Mesothelial cell of epicardium (in vitro differentiated cells): ENCODE measurements around the gene OPTC. TPM values are rescaled to one million over a fixed set of nuclear protein-coding genes. Genes with fewer than 3 reads are reported as not detected.

Experiments
- DNase-seq, 2 experiments: peaks; one replicate each; pipeline ENCODE4 v3.0.0; 2021; ENCODE audit warnings: low spot score in 2 of 2; ENCODE audit not compliant: unreplicated experiment in 2 of 2
- H3K27ac Mint-ChIP-seq: 2 replicates; pipeline ENCODE4 v1.8.0; 2021; ENCODE audit warnings: mixed read lengths
- H3K27me3 Mint-ChIP-seq: 2 replicates; pipeline ENCODE4 v1.8.0; 2021; ENCODE audit warnings: low read depth, mixed read lengths
- H3K36me3 Mint-ChIP-seq: 2 replicates; pipeline ENCODE4 v1.8.0; 2021; ENCODE audit warnings: mixed read lengths
- H3K4me1 Mint-ChIP-seq: 2 replicates; pipeline ENCODE4 v1.8.0; 2021; ENCODE audit warnings: mixed read lengths
- H3K4me3 Mint-ChIP-seq: 2 replicates; pipeline ENCODE4 v1.8.0; 2021; ENCODE audit warnings: mild to moderate bottlenecking, moderate library complexity, mixed read lengths
- H3K9me3 Mint-ChIP-seq: 2 replicates; pipeline ENCODE4 v1.8.0; 2021; ENCODE audit warnings: mixed read lengths
- total RNA-seq: library from RNA; stranded (reverse); gene quantifications from 3 replicates; pipeline ENCODE4 v1.2.1, GENCODE V29; 2021
- TF ChIP-seq, protein P1 (sequence below): fragments of 200-600 bp; sonication (generic); IDR thresholded peaks from one replicate; pipeline ENCODE4 v1.5.0; 2021; ENCODE audit warnings: antibody characterized with exemption; ENCODE audit not compliant: unreplicated experiment

OPTC gene
- total RNA-seq, 1 donor from 2014 or later: not detected

DNA sequence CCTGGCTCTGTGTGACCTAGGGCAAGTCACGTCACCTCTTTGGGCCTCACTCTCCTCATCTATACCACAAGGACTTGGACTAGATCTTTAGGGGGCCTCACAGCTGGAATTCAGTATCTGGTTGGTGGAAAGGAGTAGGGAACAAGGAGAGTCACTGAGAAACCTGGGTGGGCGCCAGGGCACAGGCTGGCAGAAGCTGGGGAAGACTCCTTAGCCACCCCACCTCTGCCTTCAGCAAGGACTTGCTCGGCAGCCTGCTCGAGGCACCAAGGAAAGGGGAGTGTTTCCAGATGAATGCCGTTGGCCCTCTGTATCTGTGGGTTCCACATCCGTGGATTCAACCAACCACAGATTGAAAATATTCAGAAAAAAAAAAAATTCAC, 1.2 kb upstream of the OPTC start:
- H3K27me3 Mint-ChIP-seq: no peaks in the 10 kb centered on the region
- peaks cover 15% of the 10 kb centered on the region for H3K4me1 Mint-ChIP-seq
- no peaks in the 10 kb centered on the region for H3K9me3 Mint-ChIP-seq
- H3K36me3 Mint-ChIP-seq: no peaks in the 10 kb centered on the region
- no peak overlapping the region for H3K4me3 Mint-ChIP-seq
- no peak for DNase-seq
- no peak overlapping the region for H3K27ac Mint-ChIP-seq
- TF ChIP-seq, protein P1, sequence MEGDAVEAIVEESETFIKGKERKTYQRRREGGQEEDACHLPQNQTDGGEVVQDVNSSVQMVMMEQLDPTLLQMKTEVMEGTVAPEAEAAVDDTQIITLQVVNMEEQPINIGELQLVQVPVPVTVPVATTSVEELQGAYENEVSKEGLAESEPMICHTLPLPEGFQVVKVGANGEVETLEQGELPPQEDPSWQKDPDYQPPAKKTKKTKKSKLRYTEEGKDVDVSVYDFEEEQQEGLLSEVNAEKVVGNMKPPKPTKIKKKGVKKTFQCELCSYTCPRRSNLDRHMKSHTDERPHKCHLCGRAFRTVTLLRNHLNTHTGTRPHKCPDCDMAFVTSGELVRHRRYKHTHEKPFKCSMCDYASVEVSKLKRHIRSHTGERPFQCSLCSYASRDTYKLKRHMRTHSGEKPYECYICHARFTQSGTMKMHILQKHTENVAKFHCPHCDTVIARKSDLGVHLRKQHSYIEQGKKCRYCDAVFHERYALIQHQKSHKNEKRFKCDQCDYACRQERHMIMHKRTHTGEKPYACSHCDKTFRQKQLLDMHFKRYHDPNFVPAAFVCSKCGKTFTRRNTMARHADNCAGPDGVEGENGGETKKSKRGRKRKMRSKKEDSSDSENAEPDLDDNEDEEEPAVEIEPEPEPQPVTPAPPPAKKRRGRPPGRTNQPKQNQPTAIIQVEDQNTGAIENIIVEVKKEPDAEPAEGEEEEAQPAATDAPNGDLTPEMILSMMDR: no peak

DNA sequence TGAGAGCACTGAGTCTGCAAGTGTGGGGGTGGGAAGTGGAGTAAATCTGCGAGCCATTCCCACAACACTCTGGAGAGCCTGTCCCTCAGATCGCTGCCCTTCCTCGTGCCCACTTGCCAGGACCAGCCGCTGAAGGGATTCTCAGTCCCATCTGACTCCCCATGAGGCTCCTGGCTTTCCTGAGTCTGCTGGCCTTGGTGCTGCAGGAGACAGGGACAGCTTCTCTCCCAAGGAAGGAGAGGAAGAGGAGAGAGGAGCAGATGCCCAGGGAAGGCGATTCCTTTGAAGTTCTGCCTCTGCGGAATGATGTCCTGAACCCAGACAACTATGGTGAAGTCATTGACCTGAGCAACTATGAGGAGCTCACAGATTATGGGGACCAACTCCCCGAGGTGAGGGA, 1.9 kb downstream of the OPTC start:
- no peak overlapping the region for H3K27ac Mint-ChIP-seq
- H3K36me3 Mint-ChIP-seq: no peaks in the 10 kb centered on the region
- no peaks in the 10 kb centered on the region for H3K9me3 Mint-ChIP-seq
- H3K4me3 Mint-ChIP-seq: no peak overlapping the region
- DNase-seq: no peak
- TF ChIP-seq, protein P1: no peak
- peaks cover 12% of the 10 kb centered on the region for H3K4me1 Mint-ChIP-seq
- no peaks in the 10 kb centered on the region for H3K27me3 Mint-ChIP-seq

DNA sequence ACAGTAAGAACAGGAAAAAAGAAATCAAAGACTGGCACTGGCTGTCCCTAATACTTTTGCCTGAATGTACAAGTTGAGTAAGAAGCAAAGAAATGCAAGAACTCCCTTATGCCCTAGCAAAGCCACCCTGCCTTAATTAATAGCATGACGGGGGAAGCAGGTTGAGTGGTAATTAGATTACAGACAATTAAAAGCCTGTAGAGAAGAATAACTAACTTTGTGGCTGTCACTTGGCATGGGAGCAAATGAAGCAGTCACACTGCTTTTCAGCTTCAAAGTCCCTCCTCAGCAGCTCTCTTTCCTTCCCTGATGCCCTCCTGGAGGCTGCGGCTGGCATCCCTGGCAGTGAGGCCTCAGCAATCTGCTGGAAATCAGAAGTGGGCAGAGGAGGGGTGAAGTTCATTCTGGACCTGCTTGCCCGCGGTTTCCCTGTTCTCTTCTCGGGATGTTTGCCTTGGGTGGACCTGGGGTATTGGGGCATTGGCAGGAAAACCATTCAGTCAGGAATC, 3.4 kb downstream of the OPTC start:
- H3K27me3 Mint-ChIP-seq: no peaks in the 10 kb centered on the region
- H3K9me3 Mint-ChIP-seq: no peaks in the 10 kb centered on the region
- H3K4me3 Mint-ChIP-seq: no peak overlapping the region
- H3K27ac Mint-ChIP-seq: no peak overlapping the region
- H3K36me3 Mint-ChIP-seq: no peaks in the 10 kb centered on the region
- no peaks in the 10 kb centered on the region for H3K4me1 Mint-ChIP-seq
- no peak for DNase-seq
- TF ChIP-seq, protein P1: no peak

DNA sequence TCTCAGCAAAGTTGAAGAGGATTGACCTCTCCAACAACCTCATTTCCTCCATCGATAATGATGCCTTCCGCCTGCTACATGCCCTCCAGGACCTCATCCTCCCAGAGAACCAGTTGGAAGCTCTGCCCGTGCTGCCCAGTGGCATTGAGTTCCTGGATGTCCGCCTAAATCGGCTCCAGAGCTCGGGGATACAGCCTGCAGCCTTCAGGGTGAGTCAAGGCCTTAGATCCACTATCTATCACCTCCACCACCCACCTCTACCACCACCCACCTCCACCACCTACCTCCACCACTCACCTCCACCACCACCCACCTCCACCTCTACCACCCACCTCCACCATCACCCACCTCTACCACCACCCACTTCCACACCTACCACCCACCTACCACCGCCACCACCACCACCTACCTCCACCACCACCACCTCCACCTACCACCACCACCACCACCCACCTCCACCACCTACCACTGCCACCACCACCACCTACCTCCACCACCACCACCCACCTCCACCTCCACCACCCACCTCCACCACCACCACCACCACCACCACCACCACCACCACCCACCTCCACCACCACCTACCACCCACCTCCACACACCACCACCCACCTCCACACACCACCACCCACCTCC, 5.8 kb downstream of the OPTC start:
- DNase-seq: no peak
- Mint-ChIP-seq H3K9me3 (no peaks in the 10 kb centered on the region), H3K4me1 (peaks cover 3% of the 10 kb centered on the region), H3K4me3 (no peak overlapping the region), H3K36me3 (no peaks in the 10 kb centered on the region), H3K27me3 (peaks cover 3% of the 10 kb centered on the region), H3K27ac (no peak overlapping the region)
- TF ChIP-seq, protein P1: no peak

DNA sequence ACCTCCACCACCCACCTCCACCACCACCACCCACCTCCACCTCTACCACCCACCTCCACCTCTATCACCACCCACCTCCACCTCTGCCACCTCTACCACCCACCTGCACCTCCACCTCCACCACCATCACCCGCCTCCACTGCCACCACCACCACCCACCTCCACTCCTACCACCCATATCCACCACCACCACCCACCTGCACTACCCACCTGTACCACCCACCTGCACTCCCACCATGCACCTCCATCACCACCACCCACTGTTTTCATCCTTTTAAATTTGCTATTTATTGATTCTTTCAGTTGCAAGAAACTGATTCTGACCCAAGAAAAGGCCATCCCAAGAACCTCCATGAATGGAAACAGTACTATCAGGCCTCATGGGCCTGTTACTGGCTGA, 6.3 kb downstream of the OPTC start:
- H3K4me3 Mint-ChIP-seq: no peak overlapping the region
- no peaks in the 10 kb centered on the region for H3K9me3 Mint-ChIP-seq
- no peak for DNase-seq
- no peaks in the 10 kb centered on the region for H3K36me3 Mint-ChIP-seq
- peaks cover 8% of the 10 kb centered on the region for H3K4me1 Mint-ChIP-seq
- TF ChIP-seq, protein P1: no peak
- H3K27me3 Mint-ChIP-seq: peaks cover 3% of the 10 kb centered on the region
- no peak overlapping the region for H3K27ac Mint-ChIP-seq

DNA sequence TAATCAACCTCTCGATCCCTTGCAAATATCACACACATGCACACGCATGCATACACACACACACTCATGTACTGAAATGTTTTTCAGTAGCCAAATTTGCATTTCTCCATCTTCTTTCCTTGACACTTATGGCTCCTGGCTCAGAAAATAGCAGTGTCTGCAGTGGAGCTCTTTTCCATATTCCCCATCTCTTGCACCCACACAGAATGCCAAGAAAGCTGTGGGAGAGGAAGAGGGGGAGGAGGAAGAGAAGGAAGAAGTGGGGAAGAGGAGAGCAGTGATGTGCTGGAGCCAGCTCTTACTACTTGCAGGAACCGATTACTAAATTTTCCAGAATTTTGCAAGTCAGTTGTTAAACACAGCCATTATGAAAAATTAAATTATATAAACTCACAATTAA, 9.9 kb downstream of the OPTC start:
- Mint-ChIP-seq H3K4me1 (peaks cover 37% of the 10 kb centered on the region), H3K4me3 (no peak overlapping the region), H3K36me3 (no peaks in the 10 kb centered on the region), H3K27me3 (peaks cover 3% of the 10 kb centered on the region), H3K9me3 (no peaks in the 10 kb centered on the region), H3K27ac (no peak overlapping the region)
- no peak for DNase-seq
- TF ChIP-seq, protein P1: no peak
